ENCODE data around the gene SHISA5. TPM values are rescaled to one million over a fixed set of nuclear protein-coding genes. Genes with fewer than 3 reads are reported as not detected.
A peak's percentile ranks its signal among the peaks of the same experiment; 100 is the strongest.

Gene SHISA5
- total RNA-seq, 1 experiment from 2014 or later = 226 TPM

- Mint-ChIP-seq H3K27me3 (ENCODE audit: insufficient read depth, unreplicated experiment) (no peaks in the 10 kb centered on the region), H3K36me3 (ENCODE audit: insufficient read depth, unreplicated experiment) (peaks cover 59% of the 10 kb centered on the region), H3K4me1 (ENCODE audit: low read depth, unreplicated experiment) (peaks cover 12% of the 10 kb centered on the region), H3K9me3 (ENCODE audit: unreplicated experiment) (no peaks in the 10 kb centered on the region), H3K4me3 (ENCODE audit: unreplicated experiment) (peak overlapping the region; percentile 90), H3K27ac (ENCODE audit: unreplicated experiment) (peak overlapping the region; percentile 75)
- peaks cover 12% of the 10 kb centered on the region for H3K4me1 ChIP-seq
- no peak for DNase-seq
- ChIA-PET CTCF (interaction anchor here (0.7 to 2.0 kb wide), 6 partner anchors 32 to 246 kb away, joined by 3 to 10 read pairs (median 7); partner anchors contain the start of genes PFKFB4 and ZNF589), POLR2A (interaction anchor here (0.5 to 2.0 kb wide), 3 partner anchors 33 to 280 kb away, joined by 3 to 12 read pairs (median 3); partner anchors contain the start of gene ZNF589)
- TSS peak; percentile 75 for BruUV-seq (replicated peaks)
- no peaks in the 10 kb centered on the region for H3K9me3 ChIP-seq
- TF ChIP-seq CTCF (IDR thresholded peaks at IDR 0.05; ENCODE audit: insufficient read depth in 1 of 2, low read depth in 1 of 2, low read length in 1 of 2, severe bottlenecking in 1 of 2, unreplicated experiment in 1 of 2) = no peak
- H3K4me3 ChIP-seq (ENCODE audit: low read depth, low read length) = peak overlapping the region; percentile 91
- no peaks in the 10 kb centered on the region for H3K27me3 ChIP-seq (replicated peaks; ENCODE audit: control insufficient read depth, insufficient read depth, low read length)
- intact Hi-C loops (cut with micrococcal nuclease; ENCODE audit: unreplicated experiment) = no loop called here
- no peaks in the 10 kb centered on the region; the same call in 1 of the 2 replicates for H3K36me3 ChIP-seq (ENCODE audit: control insufficient read depth, insufficient read depth, low read length)
Observed at GRCh38 chr3:48440590-48440958, 63.4 kb downstream of the SHISA5 start.

GRCh38 chr3:48439820-48440589 is 64.0 kb downstream of the SHISA5 start, which contains the start of the genes CCDC51 and TMA7:
TSS of gene CCDC51 (minus strand) at chr3:48440119. CDS start at chr3:48435128, 4,991 bp downstream.
TSS of gene TMA7 (plus strand) at chr3:48440257. CDS start at chr3:48440297, 40 bp downstream.
- H3K36me3 Mint-ChIP-seq (ENCODE audit: insufficient read depth, unreplicated experiment) = peaks cover 55% of the 10 kb centered on the region
- intact Hi-C loops (cut with micrococcal nuclease; ENCODE audit: unreplicated experiment) = loop anchor here (5.0 kb wide), 1 partner anchor 253 kb away; the partner anchor contains the start of gene CDC25A
- no peaks in the 10 kb centered on the region for H3K9me3 Mint-ChIP-seq (ENCODE audit: unreplicated experiment)
- peak within 1 kb of the TSS; percentile 90 for H3K4me3 Mint-ChIP-seq (ENCODE audit: unreplicated experiment)
- peak; percentile 98 to 99 for DNase-seq
- H3K4me3 ChIP-seq (ENCODE audit: low read depth, low read length) = peak within 1 kb of the TSS; percentile 91
- TF ChIP-seq CTCF (IDR thresholded peaks at IDR 0.05; ENCODE audit: insufficient read depth in 1 of 2, low read depth in 1 of 2, low read length in 1 of 2, severe bottlenecking in 1 of 2, unreplicated experiment in 1 of 2) = no peak
- peak within 1 kb of the TSS; percentile 75 for H3K27ac Mint-ChIP-seq (ENCODE audit: unreplicated experiment)
- H3K36me3 ChIP-seq (ENCODE audit: control insufficient read depth, insufficient read depth, low read length) = no peaks in the 10 kb centered on the region; the same call in 1 of the 2 replicates
- no peaks in the 10 kb centered on the region for H3K9me3 ChIP-seq
- no TSS peak for BruUV-seq (replicated peaks)
- ChIA-PET CTCF (interaction anchor here (0.6 to 2.1 kb wide), 16 partner anchors 9 to 245 kb away, joined by 3 to 31 read pairs (median 4); partner anchors contain the start of gene PFKFB4), POLR2A (interaction anchor here (0.5 to 2.0 kb wide), 16 partner anchors 9 to 629 kb away, joined by 3 to 14 read pairs (median 4); partner anchors contain the start of genes CDC25A, PFKFB4, PLXNB1 and ZNF589)
- H3K27me3 Mint-ChIP-seq (ENCODE audit: insufficient read depth, unreplicated experiment) = no peaks in the 10 kb centered on the region
- H3K27me3 ChIP-seq (replicated peaks; ENCODE audit: control insufficient read depth, insufficient read depth, low read length) = no peaks in the 10 kb centered on the region
- H3K4me1 Mint-ChIP-seq (ENCODE audit: low read depth, unreplicated experiment) = peaks cover 10% of the 10 kb centered on the region
- H3K4me1 ChIP-seq = peaks cover 17% of the 10 kb centered on the region

- intact Hi-C loops (cut with micrococcal nuclease; ENCODE audit: unreplicated experiment) = loop anchor here (5.0 kb wide), 1 partner anchor 251 kb away; the partner anchor contains the start of gene CDC25A
- Histone ChIP-seq H3K36me3 (ENCODE audit: control insufficient read depth, insufficient read depth, low read length) (peaks cover 2% of the 10 kb centered on the region; the same call in 1 of the 2 replicates), H3K4me1 (peaks cover 36% of the 10 kb centered on the region), H3K4me3 (ENCODE audit: low read depth, low read length) (no peak overlapping the region), H3K9me3 (no peaks in the 10 kb centered on the region), H3K27me3 (replicated peaks; ENCODE audit: control insufficient read depth, insufficient read depth, low read length) (no peaks in the 10 kb centered on the region)
- ChIA-PET POLR2A (no interaction called here), CTCF (interaction anchor here (6.2 kb wide), 1 partner anchor 34 kb away, joined by 405 read pairs; no protein-coding TSS in a partner anchor)
- H3K36me3 Mint-ChIP-seq (ENCODE audit: insufficient read depth, unreplicated experiment) = peaks cover 53% of the 10 kb centered on the region
- no peaks in the 10 kb centered on the region for H3K27me3 Mint-ChIP-seq (ENCODE audit: insufficient read depth, unreplicated experiment)
- H3K27ac Mint-ChIP-seq (ENCODE audit: unreplicated experiment) = no peak overlapping the region
- no peak for DNase-seq
- no TSS peak for BruUV-seq (replicated peaks)
- TF ChIP-seq CTCF (IDR thresholded peaks at IDR 0.05; ENCODE audit: insufficient read depth in 1 of 2, low read depth in 1 of 2, low read length in 1 of 2, severe bottlenecking in 1 of 2, unreplicated experiment in 1 of 2) = no peak
- peaks cover 16% of the 10 kb centered on the region for H3K4me1 Mint-ChIP-seq (ENCODE audit: low read depth, unreplicated experiment)
- no peaks in the 10 kb centered on the region for H3K9me3 Mint-ChIP-seq (ENCODE audit: unreplicated experiment)
- H3K4me3 Mint-ChIP-seq (ENCODE audit: unreplicated experiment) = no peak overlapping the region
Observed at GRCh38 chr3:48437812-48438211, 66.2 kb downstream of the SHISA5 start.
